Measurements from ENCODE around the gene EMID1. TPM values are rescaled to one million over a fixed set of nuclear protein-coding genes. Genes with fewer than 3 reads are reported as not detected.

The EMID1 gene
- total and polyA plus RNA-seq, 2 donors from 2014 or later = 9.6 to 25.5 TPM

DNA sequence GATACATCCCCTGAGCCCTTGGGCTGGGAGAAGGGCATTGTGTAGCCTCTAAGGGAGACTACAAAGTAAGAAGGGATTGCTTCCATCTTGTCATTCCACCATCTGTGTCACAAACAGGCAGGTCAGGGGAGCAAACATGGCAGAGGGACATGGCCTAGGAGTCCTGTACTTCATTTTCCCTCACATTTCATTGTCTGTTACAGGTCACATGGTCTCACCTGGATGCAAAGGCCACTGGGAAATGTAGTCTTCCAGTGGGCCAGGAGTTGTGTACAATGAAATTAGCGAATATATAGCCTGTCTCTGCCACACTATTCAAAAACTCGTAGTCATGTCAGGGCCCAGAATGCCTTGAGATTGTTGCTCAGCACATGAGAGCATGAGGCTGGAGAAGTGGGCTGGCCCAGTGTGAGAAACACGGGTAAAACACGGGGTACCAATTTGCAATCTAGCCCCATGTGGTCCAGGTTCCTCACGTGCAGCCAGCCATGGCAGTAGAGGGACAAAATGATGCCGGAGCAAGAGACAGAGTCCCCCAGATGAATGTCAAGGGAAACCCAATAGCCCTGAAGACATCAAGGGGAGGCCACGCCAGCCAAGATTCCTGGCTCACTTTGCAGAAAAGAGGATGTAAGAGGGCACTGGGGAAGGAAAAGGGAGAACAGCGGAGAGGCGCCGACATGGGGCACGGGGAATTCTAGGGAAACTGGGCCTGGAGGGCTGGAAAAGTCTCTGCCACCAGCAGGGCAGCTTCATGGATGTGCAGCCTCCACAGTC, 47.7 kb upstream of the EMID1 start:
- intact Hi-C loops (cut with DNase I) = no loop called here
- H3K4me1 ChIP-seq (ENCODE audit: control insufficient read depth in 2 of 3, insufficient read depth in 2 of 3, low read depth in 1 of 3, low read length in 3 of 3) = peaks cover 0 to 3% (median 2%) of the 10 kb centered on the region in 3 donors
- H3K36me3 ChIP-seq (ENCODE audit: control insufficient read depth in 2 of 3, insufficient read depth in 3 of 3, low read length in 3 of 3) = no peaks in the 10 kb centered on the region
- no peak overlapping the region for H3K9ac ChIP-seq (ENCODE audit: low read length in 3 of 3)
- no peak overlapping the region for H3K4me3 ChIP-seq (ENCODE audit: low read length in 3 of 3)
- H3K27me3 ChIP-seq (ENCODE audit: control insufficient read depth, insufficient read depth, low read length) = no peaks in the 10 kb centered on the region
- FAIRE-seq (no peak), DNase-seq (peak in 4 of 5 donors; percentile 24 to 45 (median 30))
- TF ChIP-seq CTCF (IDR thresholded peaks at IDR 0.05; ENCODE audit: borderline replicate concordance, extremely low read depth, insufficient read depth) = no peak
- no peak overlapping the region for H3K27ac ChIP-seq (ENCODE audit: low read depth in 2 of 2, low read length in 2 of 2)
- H3K9me3 ChIP-seq (ENCODE audit: control insufficient read depth in 2 of 3, insufficient read depth in 1 of 3, low read length in 3 of 3) = no peaks in the 10 kb centered on the region

DNA sequence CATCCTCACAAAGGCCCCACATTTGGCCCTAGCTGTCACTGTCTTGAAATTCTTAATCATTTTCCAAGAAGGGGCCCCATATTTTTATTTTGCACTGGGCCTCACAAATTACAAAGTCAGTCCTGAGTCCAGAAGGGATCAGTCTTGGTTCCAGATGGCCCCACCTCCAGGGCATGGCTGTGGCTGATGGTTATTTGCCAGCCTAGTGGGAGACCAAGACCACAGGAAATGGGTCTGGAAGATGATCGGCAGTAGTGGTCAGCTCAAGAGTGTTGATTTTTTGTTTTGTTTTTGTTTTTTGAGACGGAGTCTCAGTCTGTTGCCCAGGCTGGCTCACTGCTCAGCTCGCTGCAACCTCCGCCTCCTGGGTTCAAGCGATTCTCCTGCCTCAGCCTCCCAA, 47.1 kb upstream of the EMID1 start:
- Histone ChIP-seq H3K36me3 (ENCODE audit: control insufficient read depth in 2 of 3, insufficient read depth in 3 of 3, low read length in 3 of 3) (no peaks in the 10 kb centered on the region), H3K9me3 (ENCODE audit: control insufficient read depth in 2 of 3, insufficient read depth in 1 of 3, low read length in 3 of 3) (no peaks in the 10 kb centered on the region), H3K4me3 (ENCODE audit: low read length in 3 of 3) (no peak overlapping the region), H3K27me3 (ENCODE audit: control insufficient read depth, insufficient read depth, low read length) (no peaks in the 10 kb centered on the region), H3K9ac (ENCODE audit: low read length in 3 of 3) (no peak overlapping the region), H3K27ac (ENCODE audit: low read depth in 2 of 2, low read length in 2 of 2) (no peak overlapping the region), H3K4me1 (ENCODE audit: control insufficient read depth in 2 of 3, insufficient read depth in 2 of 3, low read depth in 1 of 3, low read length in 3 of 3) (peaks cover 0 to 3% (median 2%) of the 10 kb centered on the region in 3 donors)
- TF ChIP-seq CTCF (IDR thresholded peaks at IDR 0.05; ENCODE audit: borderline replicate concordance, extremely low read depth, insufficient read depth) = no peak
- intact Hi-C loops (cut with DNase I) = no loop called here
- FAIRE-seq (no peak), DNase-seq (peak in 2 of 5 donors; percentile 12 to 24)

GRCh38 chr22:29163808-29164207, 41.9 kb upstream of the EMID1 start:
- H3K36me3 ChIP-seq (ENCODE audit: control insufficient read depth in 2 of 3, insufficient read depth in 3 of 3, low read length in 3 of 3) = no peaks in the 10 kb centered on the region
- H3K27ac ChIP-seq (ENCODE audit: low read depth in 2 of 2, low read length in 2 of 2) = no peak overlapping the region
- TF ChIP-seq CTCF (IDR thresholded peaks at IDR 0.05; ENCODE audit: borderline replicate concordance, extremely low read depth, insufficient read depth) = no peak
- H3K27me3 ChIP-seq (ENCODE audit: control insufficient read depth, insufficient read depth, low read length) = no peaks in the 10 kb centered on the region
- FAIRE-seq = no peak
- DNase-seq = peak in 2 of 5 donors; percentile 3 to 12
- intact Hi-C loops (cut with DNase I) = no loop called here
- no peaks in the 10 kb centered on the region for H3K9me3 ChIP-seq (ENCODE audit: control insufficient read depth in 2 of 3, insufficient read depth in 1 of 3, low read length in 3 of 3)
- no peak overlapping the region for H3K9ac ChIP-seq (ENCODE audit: low read length in 3 of 3)
- H3K4me3 ChIP-seq (ENCODE audit: low read length in 3 of 3) = no peak overlapping the region
- H3K4me1 ChIP-seq (ENCODE audit: control insufficient read depth in 2 of 3, insufficient read depth in 2 of 3, low read depth in 1 of 3, low read length in 3 of 3) = no peaks in the 10 kb centered on the region

All from kidney (tissue), 14 donors.